Endodermal cell (in vitro differentiated cells): Measurements from ENCODE around the gene PPBP. TPM values are rescaled to one million over a fixed set of nuclear protein-coding genes. Genes with fewer than 3 reads are reported as not detected.
A peak's percentile ranks its signal among the peaks of the same experiment; 100 is the strongest.

Experiments
- DNase-seq: peaks from one replicate; pipeline ENCODE4 v3.0.0-alpha.2; 2017
- H3K27ac ChIP-seq: 2 replicates; pipeline ENCODE4 v1.5.1; 2013; ENCODE audit warnings: mild to moderate bottlenecking, low read depth, low read length, moderate library complexity
- H3K27me3 ChIP-seq: 2 replicates; pipeline ENCODE4 v1.6.1; 2013; ENCODE audit warnings: mild to moderate bottlenecking, low read length, moderate library complexity; ENCODE audit not compliant: insufficient read depth, control insufficient read depth, poor library complexity, severe bottlenecking
- H3K36me3 ChIP-seq: 2 replicates; pipeline ENCODE4 v1.7.0; 2013; ENCODE audit warnings: mild to moderate bottlenecking, low read length, moderate library complexity; ENCODE audit not compliant: control insufficient read depth, insufficient read depth
- H3K4me1 ChIP-seq: one replicate; pipeline ENCODE4 v1.7.0; 2013; ENCODE audit warnings: low read length; ENCODE audit not compliant: control insufficient read depth, insufficient read depth
- H3K4me3 ChIP-seq: 2 replicates; pipeline ENCODE4 v1.5.1; 2013; ENCODE audit warnings: mild to moderate bottlenecking, low read length, moderate library complexity
- H3K9ac ChIP-seq: 2 replicates; pipeline ENCODE4 v1.6.1; 2013; ENCODE audit warnings: mild to moderate bottlenecking, low read length, moderate library complexity; ENCODE audit not compliant: poor library complexity, severe bottlenecking; ENCODE audit errors: extremely low read depth
- H3K9me3 ChIP-seq: 2 replicates; pipeline ENCODE4 v1.6.1; 2013; ENCODE audit warnings: mild to moderate bottlenecking, low read length, moderate library complexity; ENCODE audit not compliant: control insufficient read depth
- H3K27ac Mint-ChIP-seq: 2 replicates; pipeline ENCODE4 v1.8.0; 2020; ENCODE audit warnings: mixed read lengths
- H3K27me3 Mint-ChIP-seq: 2 replicates; pipeline ENCODE4 v1.8.0; 2021; ENCODE audit warnings: mild to moderate bottlenecking, mixed read lengths; ENCODE audit not compliant: insufficient read depth
- H3K36me3 Mint-ChIP-seq: 2 replicates; pipeline ENCODE4 v1.8.0; 2020; ENCODE audit warnings: low read depth, mixed read lengths
- H3K4me1 Mint-ChIP-seq: 2 replicates; pipeline ENCODE4 v1.8.0; 2020; ENCODE audit warnings: mixed read lengths
- H3K4me3 Mint-ChIP-seq: 2 replicates; pipeline ENCODE4 v1.8.0; 2020; ENCODE audit warnings: mild to moderate bottlenecking, moderate library complexity, mixed read lengths
- H3K9me3 Mint-ChIP-seq: 2 replicates; pipeline ENCODE4 v1.8.0; 2020; ENCODE audit warnings: mild to moderate bottlenecking, mixed read lengths
- WGBS, 2 experiments: methylation state at CpG; one replicate each; pipeline versions ENCODE4 v1.1.5 to v1.1.7; 2013; ENCODE audit warnings: missing lambda C conversion rate in 2 of 2, mixed read lengths in 1 of 2; ENCODE audit not compliant: insufficient coverage in 1 of 2, insufficient read length in 1 of 2; 5-methylcytosine and 5-hydroxymethylcytosine counted together
- total RNA-seq, 2 donors: library from RNA; stranded (reverse); fragmentation: NEBNext Ultra II Directional in 1 of 2; extraction: Animal tissue kit (Norgen Biotek cat#: 25700) in 1 of 2; gene quantifications; 2 replicates in 1 of 2; 3 replicates in 1 of 2; pipeline ENCODE4 v1.2.1, GENCODE V29; 2021
- TF ChIP-seq, protein P1 (sequence below): fragments of 200-600 bp; sonication (generic); conservative IDR thresholded peaks from 2 replicates; pipeline ENCODE4 v1.5.0; 2021; ENCODE audit warnings: antibody characterized with exemption, mild to moderate bottlenecking

Gene PPBP
- total RNA-seq, 2 donors from 2014 or later: not detected

DNA sequence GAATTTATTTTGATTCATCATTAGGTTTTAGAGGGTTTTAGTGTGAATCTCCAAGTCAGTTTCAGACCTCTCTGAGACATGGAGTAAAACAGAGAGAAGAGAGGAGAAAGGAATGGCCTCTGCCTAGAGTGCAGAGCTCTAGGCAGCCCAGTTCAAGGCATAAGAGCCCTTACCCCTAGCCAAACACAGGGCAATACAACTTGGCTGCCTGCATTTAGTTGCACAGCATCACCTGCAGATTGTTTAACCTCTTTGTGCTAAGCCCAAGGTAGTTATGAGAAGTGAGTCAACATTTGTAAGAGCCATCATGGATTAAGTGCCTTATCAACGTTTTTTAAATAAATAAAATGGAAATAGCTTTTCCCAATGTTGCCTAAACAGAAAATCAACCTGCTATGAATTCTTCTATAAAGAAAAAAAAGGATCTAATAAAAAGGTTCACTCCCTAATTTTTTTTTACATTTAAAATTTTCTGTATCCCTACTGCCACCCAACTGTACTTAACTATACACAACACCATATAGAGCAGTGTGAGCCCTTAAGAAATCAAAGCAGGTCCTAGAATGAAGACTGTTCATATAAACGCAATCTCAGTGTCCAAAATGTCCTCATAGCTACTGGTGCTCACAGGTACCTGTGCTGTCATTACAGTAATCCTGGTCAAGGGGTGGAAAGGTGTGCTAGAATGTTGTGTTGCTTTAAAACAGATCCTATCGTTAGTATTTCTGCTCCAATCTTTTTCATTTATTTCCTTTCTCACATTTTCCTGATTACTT lies 42.1 kb downstream of the PPBP start:
- Mint-ChIP-seq H3K36me3 (no peaks in the 10 kb centered on the region), H3K27ac (no peak overlapping the region), H3K9me3 (no peaks in the 10 kb centered on the region), H3K27me3 (peaks cover 99% of the 10 kb centered on the region), H3K4me3 (no peak overlapping the region), H3K4me1 (peaks cover 14% of the 10 kb centered on the region)
- H3K4me3 ChIP-seq: no peak overlapping the region
- no peak overlapping the region for H3K9ac ChIP-seq
- no peak overlapping the region for H3K27ac ChIP-seq
- 90 to 93% methylated on average over 3 of the region's 3 CpGs for WGBS, 2 experiments
- no peaks in the 10 kb centered on the region for H3K36me3 ChIP-seq
- H3K9me3 ChIP-seq: no peaks in the 10 kb centered on the region
- TF ChIP-seq, protein P1, sequence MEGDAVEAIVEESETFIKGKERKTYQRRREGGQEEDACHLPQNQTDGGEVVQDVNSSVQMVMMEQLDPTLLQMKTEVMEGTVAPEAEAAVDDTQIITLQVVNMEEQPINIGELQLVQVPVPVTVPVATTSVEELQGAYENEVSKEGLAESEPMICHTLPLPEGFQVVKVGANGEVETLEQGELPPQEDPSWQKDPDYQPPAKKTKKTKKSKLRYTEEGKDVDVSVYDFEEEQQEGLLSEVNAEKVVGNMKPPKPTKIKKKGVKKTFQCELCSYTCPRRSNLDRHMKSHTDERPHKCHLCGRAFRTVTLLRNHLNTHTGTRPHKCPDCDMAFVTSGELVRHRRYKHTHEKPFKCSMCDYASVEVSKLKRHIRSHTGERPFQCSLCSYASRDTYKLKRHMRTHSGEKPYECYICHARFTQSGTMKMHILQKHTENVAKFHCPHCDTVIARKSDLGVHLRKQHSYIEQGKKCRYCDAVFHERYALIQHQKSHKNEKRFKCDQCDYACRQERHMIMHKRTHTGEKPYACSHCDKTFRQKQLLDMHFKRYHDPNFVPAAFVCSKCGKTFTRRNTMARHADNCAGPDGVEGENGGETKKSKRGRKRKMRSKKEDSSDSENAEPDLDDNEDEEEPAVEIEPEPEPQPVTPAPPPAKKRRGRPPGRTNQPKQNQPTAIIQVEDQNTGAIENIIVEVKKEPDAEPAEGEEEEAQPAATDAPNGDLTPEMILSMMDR: no peak
- no peaks in the 10 kb centered on the region for H3K4me1 ChIP-seq
- no peak for DNase-seq
- peaks cover 100% of the 10 kb centered on the region for H3K27me3 ChIP-seq

DNA sequence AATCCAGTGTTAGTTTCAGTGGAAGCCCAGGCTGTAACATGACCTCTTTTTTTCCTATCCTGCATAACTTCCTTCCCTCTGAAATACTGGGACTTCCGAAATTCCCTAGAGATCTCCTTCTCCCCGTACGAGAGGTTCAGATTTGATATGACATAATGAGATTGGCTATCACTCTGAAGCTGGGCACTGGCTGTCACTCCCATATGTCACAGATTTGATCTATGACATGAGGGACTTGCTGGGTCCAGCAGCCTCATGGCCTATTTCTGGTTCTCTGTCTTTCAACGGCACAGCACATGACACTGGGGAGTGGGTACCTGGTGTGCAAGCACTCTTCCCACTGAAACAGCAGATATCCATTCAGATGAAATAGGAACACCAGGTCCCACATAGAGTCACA lies 42.9 kb downstream of the PPBP start:
- no peak overlapping the region for H3K4me3 Mint-ChIP-seq
- DNase-seq: no peak
- no peaks in the 10 kb centered on the region for H3K4me1 ChIP-seq
- H3K36me3 Mint-ChIP-seq: no peaks in the 10 kb centered on the region
- no peak overlapping the region for H3K27ac ChIP-seq
- 80 to 83% methylated on average over 1 to 4 of the region's 4 CpGs for WGBS, 2 experiments
- no peak overlapping the region for H3K27ac Mint-ChIP-seq
- H3K9ac ChIP-seq: no peak overlapping the region
- TF ChIP-seq, protein P1: no peak
- H3K9me3 ChIP-seq: no peaks in the 10 kb centered on the region
- H3K36me3 ChIP-seq: no peaks in the 10 kb centered on the region
- peaks cover 97% of the 10 kb centered on the region for H3K27me3 ChIP-seq
- H3K9me3 Mint-ChIP-seq: no peaks in the 10 kb centered on the region
- H3K27me3 Mint-ChIP-seq: peaks cover 99% of the 10 kb centered on the region
- no peak overlapping the region for H3K4me3 ChIP-seq
- peaks cover 19% of the 10 kb centered on the region for H3K4me1 Mint-ChIP-seq

DNA sequence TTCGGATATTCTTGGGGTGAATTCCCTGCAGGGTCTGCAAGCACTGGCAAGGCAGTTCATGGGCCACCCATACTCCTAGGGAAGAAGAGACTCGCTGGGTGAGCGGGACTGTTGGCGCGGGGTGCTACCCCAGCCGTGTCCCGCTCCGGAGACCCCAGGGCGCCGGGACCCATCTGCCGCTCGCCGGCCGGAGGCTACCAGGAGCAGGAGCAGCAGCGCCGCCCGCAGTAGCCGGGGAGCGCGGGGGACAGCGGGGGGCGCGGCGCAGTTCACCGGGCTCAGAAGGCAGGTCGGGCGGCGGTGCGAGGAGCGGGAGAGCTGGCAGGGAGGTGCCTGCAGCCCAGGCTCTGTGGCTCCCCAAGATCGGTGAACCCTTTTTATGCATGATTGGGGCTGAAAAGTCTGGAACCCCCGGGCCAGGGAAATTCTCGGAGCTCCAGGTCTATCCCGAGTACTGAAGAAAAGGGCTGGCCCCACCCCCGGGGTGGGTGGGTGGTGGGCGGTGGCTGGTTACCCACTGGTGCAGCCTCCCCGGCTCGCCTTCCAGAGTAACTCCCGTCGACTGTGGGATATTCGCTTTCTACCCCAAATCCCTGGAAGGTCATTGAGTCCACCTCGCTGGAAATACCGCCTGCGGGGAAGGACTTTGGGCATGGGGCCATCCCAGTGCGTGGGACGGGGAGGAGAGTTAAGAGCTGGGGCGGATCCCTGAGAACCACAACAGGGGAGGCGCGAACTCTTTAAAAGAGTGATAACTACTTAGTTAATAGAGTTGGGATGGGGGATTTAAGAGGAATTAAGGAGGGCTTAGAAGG lies 43.7 kb downstream of the PPBP start:
- Mint-ChIP-seq H3K27me3 (peaks cover 99% of the 10 kb centered on the region), H3K36me3 (no peaks in the 10 kb centered on the region), H3K27ac (no peak overlapping the region), H3K4me1 (peaks cover 19% of the 10 kb centered on the region), H3K4me3 (peak overlapping the region; percentile 50), H3K9me3 (no peaks in the 10 kb centered on the region)
- Histone ChIP-seq H3K9me3 (no peaks in the 10 kb centered on the region), H3K36me3 (no peaks in the 10 kb centered on the region), H3K27ac (no peak overlapping the region), H3K9ac (no peak overlapping the region), H3K4me3 (peak overlapping the region; percentile 57), H3K4me1 (no peaks in the 10 kb centered on the region), H3K27me3 (peaks cover 89% of the 10 kb centered on the region)
- 3 to 5% methylated on average over 9 to 49 of the region's 49 CpGs for WGBS, 2 experiments
- DNase-seq: peak; percentile 84
- TF ChIP-seq, protein P1: peak; percentile 30
